K562 (cell line): Measurements from ENCODE around the gene ARFGEF2. TPM values are rescaled to one million over a fixed set of nuclear protein-coding genes. Genes with fewer than 3 reads are reported as not detected.
"Not testable (repeated sequence)": the region's sequence is repeated elsewhere in the genome, so short reads cannot be mapped to it uniquely, and the experiment has no call there.

Source experiments
- ATAC-seq: fragments of 200-7000 bp; cut with Tn5 transposase; 3 replicates; pipeline ENCODE4 v1.9.1; 2020; ENCODE audit warnings: moderate library complexity
- BruUV-seq: library from RNA; stranded (reverse); fragments of 400-500 nt; replicated peaks from 2 replicates; lab custom pipeline; 2021; lab: Mats Ljungman, UMichigan
- CTCF ChIA-PET: fragments of 300-600 bp; formaldehyde crosslinking; extraction: SDS; loops from one replicate; lab custom pipeline; 2021; ENCODE audit warnings: low intra/inter-chr PET ratio; lab: Yijun Ruan, JAX
- POLR2A ChIA-PET: fragments of 300-600, 350-650 bp; sonication (Branson Sonifier 250); formaldehyde crosslinking; extraction: SDS; loops from one replicate; lab custom pipeline; 2021; ENCODE audit warnings: antibody characterized with exemption, inconsistent platforms; lab: Yijun Ruan, JAX
- DNase-seq, 4 experiments: peaks; one replicate each; pipeline versions ENCODE4 v3.0.0 to v3.0.0-alpha.2; 2011 to 2018; ENCODE audit warnings: low spot score in 3 of 4, mixed read lengths in 3 of 4; ENCODE audit errors: extremely low read depth in 1 of 4
- FAIRE-seq: peaks from 2 replicates; lab custom pipeline; 2011; peaks lifted over from hg19 to GRCh38; lab: Jason Lieb, UNC
- H2AFZ ChIP-seq: 2 replicates; pipeline ENCODE4 v1.6.0; 2011; ENCODE audit warnings: low read depth, low read length, control low read depth, inconsistent platforms
- H3K27ac ChIP-seq: fragments of 200-600 bp; 3 replicates; pipeline ENCODE4 v1.8.0; 2011; ENCODE audit warnings: low read depth, mild to moderate bottlenecking, control low read depth, inconsistent platforms, low read length, moderate library complexity, mixed read lengths; ENCODE audit errors: extremely low read depth
- H3K27me3 ChIP-seq, 2 experiments: fragments of 300-600 bp in 1 of 2; 2 replicates in 1 of 2; 3 replicates in 1 of 2; pipeline versions ENCODE4 v1.6.0 to v1.8.0; 2011; ENCODE audit warnings: inconsistent platforms in 2 of 2, low read length in 2 of 2, mild to moderate bottlenecking in 1 of 2, mixed read lengths in 1 of 2, moderate library complexity in 1 of 2; ENCODE audit not compliant: control insufficient read depth in 2 of 2, insufficient read depth in 2 of 2
- H3K36me3 ChIP-seq: fragments of 300-600 bp; 3 replicates; pipeline ENCODE4 v1.8.0; 2011; ENCODE audit warnings: mild to moderate bottlenecking, low read length, inconsistent platforms; ENCODE audit not compliant: control insufficient read depth, insufficient read depth
- H3K4me1 ChIP-seq, 2 experiments: fragments of 200-600 bp in 1 of 2; replicated peaks in 1 of 2; 2 replicates in 1 of 2; 3 replicates in 1 of 2; pipeline versions ENCODE4 v1.5.1 to v1.8.0; 2011; ENCODE audit warnings: inconsistent platforms in 2 of 2, low read length in 2 of 2, mild to moderate bottlenecking in 1 of 2, mixed read lengths in 1 of 2, moderate library complexity in 1 of 2; ENCODE audit not compliant: control insufficient read depth in 2 of 2, insufficient read depth in 2 of 2
- H3K4me2 ChIP-seq: 2 replicates; pipeline ENCODE4 v1.6.1; 2011; ENCODE audit warnings: low read length, control low read depth, inconsistent platforms, mixed read lengths; ENCODE audit not compliant: insufficient read depth
- H3K4me3 ChIP-seq: fragments of 200-600 bp; sonication (generic), shearing (Covaris generic); 2 replicates; pipeline ENCODE4 v1.5.1; 2016; ENCODE audit warnings: control low read depth, inconsistent platforms
- H3K79me2 ChIP-seq: fragments of 200-600 bp; 3 replicates; pipeline ENCODE4 v1.8.0; 2011; ENCODE audit warnings: low read length, inconsistent platforms; ENCODE audit not compliant: control insufficient read depth, insufficient read depth
- H3K9ac ChIP-seq, 2 experiments: 2 replicates each; pipeline versions ENCODE4 v1.6.0 to v1.6.1; 2011; ENCODE audit warnings: low read depth in 2 of 2, low read length in 2 of 2, control low read depth in 1 of 2, inconsistent platforms in 1 of 2, mild to moderate bottlenecking in 1 of 2, mixed read lengths in 1 of 2; ENCODE audit not compliant: insufficient read depth in 1 of 2
- H3K9me1 ChIP-seq: one replicate; pipeline ENCODE4 v1.6.0; 2011; ENCODE audit warnings: inconsistent platforms, mild to moderate bottlenecking, low read length, moderate library complexity; ENCODE audit not compliant: control insufficient read depth, insufficient read depth
- H3K9me3 ChIP-seq: replicated peaks from 2 replicates; pipeline ENCODE4 v1.5.1; 2011; ENCODE audit warnings: low read depth, low read length, inconsistent platforms; ENCODE audit not compliant: control insufficient read depth, insufficient read depth
- H4K20me1 ChIP-seq: replicated peaks from 2 replicates; pipeline ENCODE4 v1.6.1; 2011; ENCODE audit warnings: low read length, inconsistent platforms, mixed read lengths; ENCODE audit not compliant: control insufficient read depth, insufficient read depth
- WGBS: fragments of 100-300 bp; shearing (Covaris generic); methylation state at CpG from one replicate; pipeline ENCODE4 v1.1.6; 2016; ENCODE audit warnings: low coverage, mixed read lengths; ENCODE audit not compliant: insufficient coverage; ENCODE audit errors: missing lambda C conversion rate; 5-methylcytosine and 5-hydroxymethylcytosine counted together
- in situ Hi-C: fragments of 300-500 bp; cut with MboI; formaldehyde crosslinking; loops from 4 replicates; pipeline ENCODE4 v1.15.0; 2018; ENCODE audit warnings: inconsistent platforms, mixed read lengths
- intact Hi-C: fragments of 100-400 bp; cut with micrococcal nuclease; formaldehyde crosslinking; loops from 2 replicates; pipeline ENCODE4 v1.14.2; 2022
- polyA plus RNA-seq, 8 experiments: library from polyadenylated mRNA; depleted of rRNA in 4 of 8; stranded (reverse) in 5 of 8; unstranded in 3 of 8; fragments of >200 nt; fragmentation: Nextera tagmentation in 2 of 8; fragmentation: Illumina TruSeq in 1 of 8; extraction: Ambion mirVana in 2 of 8; extraction: Trizol in 1 of 8; gene quantifications; 2 replicates each; pipeline versions ENCODE4 v1.2.1 to v1.2.3, GENCODE V29; 2011 to 2014; ENCODE audit warnings: inconsistent platforms in 1 of 8, missing spikeins in 1 of 8
- small RNA-seq: library from RNA; depleted of rRNA; stranded (forward); fragments of <200 nt; gene quantifications from one replicate; pipeline ENCODE3, GENCODE V24; 2014
- total RNA-seq, 7 experiments: library from RNA; depleted of rRNA in 6 of 7; stranded (reverse); fragments of >200 nt in 6 of 7; fragmentation: Illumina TruSeq in 2 of 7; extraction: Trizol in 2 of 7; gene quantifications; 2 replicates each; pipeline versions ENCODE4 v1.2.1 to v1.2.3, GENCODE V29; 2011 to 2021; ENCODE audit warnings: low replicate concordance in 1 of 7

The ARFGEF2 gene
- total and polyA plus RNA-seq, 9 of the 15 experiments (the other 6 are each of a cell fraction or from before 2014, with no cell fraction given): 4.2 to 18.8 (median 13.7) TPM

DNA sequence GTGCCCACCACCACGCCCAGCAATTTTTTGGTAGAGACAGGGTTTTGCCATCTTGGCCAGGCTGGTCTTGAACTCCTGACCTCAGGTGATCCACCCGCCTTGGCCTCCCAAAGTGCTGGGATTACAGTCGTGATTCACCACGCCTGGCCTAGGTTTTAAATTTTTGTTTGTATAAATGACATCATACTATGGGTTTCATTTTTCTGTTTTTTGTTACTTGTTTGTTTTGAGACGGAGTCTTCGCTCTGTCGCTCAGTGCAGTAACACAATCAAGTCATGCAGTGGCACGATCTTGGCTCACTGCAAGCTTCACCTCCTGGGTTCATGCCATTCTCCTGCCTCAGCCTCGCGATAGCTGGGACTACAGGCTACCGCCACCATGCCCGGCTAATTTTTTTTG is 160.8 kb downstream of the ARFGEF2 start:
- in situ Hi-C loops: not testable (repeated sequence)

More for the DNA sequence above, 160.8 kb downstream of the ARFGEF2 start:
- FAIRE-seq, DNase-seq, H3K4me3 ChIP-seq, H3K27me3 ChIP-seq, BruUV-seq, H3K4me2 ChIP-seq, H3K4me1 ChIP-seq, H2AFZ ChIP-seq, H3K79me2 ChIP-seq, ATAC-seq, intact Hi-C loops, POLR2A ChIA-PET, H3K9me3 ChIP-seq, H3K9ac ChIP-seq, H3K9me1 ChIP-seq, H4K20me1 ChIP-seq, H3K27ac ChIP-seq, CTCF ChIA-PET: not testable (repeated sequence)
- H3K36me3 ChIP-seq: peaks cover 95% of the 10 kb centered on the region
- 95% methylated on average over 12 of the region's 12 CpGs for WGBS

Small RNA genes lying within 50 kb of the gene (small RNA-seq; reads per million reads assigned to genes)
- not detected for gene SNAP23P1

Other genes with a start within 250 kb of the ARFGEF2 start
- gene PREX1, start 93.7 kb upstream of the ARFGEF2 start, total RNA-seq (2014; rRNA removed): 5.4 and 9.3 TPM in 2 replicates
- 3.3 and 5.1 TPM in 2 replicates for gene PREX1, start 93.7 kb upstream of the ARFGEF2 start, total RNA-seq (2014; rRNA removed; fragmentation: Illumina TruSeq; extraction: Trizol)
- gene PREX1, start 93.7 kb upstream of the ARFGEF2 start, total RNA-seq (2015; rRNA removed; fragmentation: Illumina TruSeq; extraction: Trizol): 4.7 and 4.8 TPM in 2 replicates
- gene PREX1, start 93.7 kb upstream of the ARFGEF2 start, total RNA-seq (2021): 9.0 and 10.4 TPM in 2 replicates
- 1.8 and 4.9 TPM in 2 replicates for gene PREX1, start 93.7 kb upstream of the ARFGEF2 start, polyA plus RNA-seq (2011; rRNA removed)
- gene PREX1, start 93.7 kb upstream of the ARFGEF2 start, polyA plus RNA-seq (2014; fragmentation: Illumina TruSeq; extraction: Trizol): 5.5 and 6.1 TPM in 2 replicates
- gene PREX1, start 93.7 kb upstream of the ARFGEF2 start, polyA plus RNA-seq (2014; fragmentation: Nextera tagmentation; extraction: Ambion mirVana): 1 to 10 TPM in 1 of 2 experiments, under 1 TPM in 1; 0.37 to 1.6 TPM
- gene PREX1, start 93.7 kb upstream of the ARFGEF2 start, polyA plus RNA-seq (2014; rRNA removed): 4.2 and 4.4 TPM in 2 replicates
- 163 and 169 TPM in 2 replicates for gene CSE1L, start 124.6 kb downstream of the ARFGEF2 start, total RNA-seq (2014; rRNA removed)
- 280 and 305 TPM in 2 replicates for gene CSE1L, start 124.6 kb downstream of the ARFGEF2 start, total RNA-seq (2014; rRNA removed; fragmentation: Illumina TruSeq; extraction: Trizol)
- gene CSE1L, start 124.6 kb downstream of the ARFGEF2 start, total RNA-seq (2015; rRNA removed; fragmentation: Illumina TruSeq; extraction: Trizol): 228 and 249 TPM in 2 replicates
- gene CSE1L, start 124.6 kb downstream of the ARFGEF2 start, total RNA-seq (2021): 206 and 219 TPM in 2 replicates
- gene CSE1L, start 124.6 kb downstream of the ARFGEF2 start, polyA plus RNA-seq (2011; rRNA removed): 152 and 223 TPM in 2 replicates
- 203 and 255 TPM in 2 replicates for gene CSE1L, start 124.6 kb downstream of the ARFGEF2 start, polyA plus RNA-seq (2014; fragmentation: Illumina TruSeq; extraction: Trizol)
- gene CSE1L, start 124.6 kb downstream of the ARFGEF2 start, polyA plus RNA-seq (2014; fragmentation: Nextera tagmentation; extraction: Ambion mirVana): 100 to 1,000 TPM; 138 to 209 TPM
- gene CSE1L, start 124.6 kb downstream of the ARFGEF2 start, polyA plus RNA-seq (2014; rRNA removed): 171 and 188 TPM in 2 replicates